ENCODE results near the gene ADI1. TPM values are rescaled to one million over a fixed set of nuclear protein-coding genes. Genes with fewer than 3 reads are reported as not detected.
"Not testable (repeated sequence)": the region's sequence is repeated elsewhere in the genome, so short reads cannot be mapped to it uniquely, and the experiment has no call there.

ADI1 gene
- total and polyA plus RNA-seq, 4 donors, result 56.2 to 660 (median 158) TPM

DNA sequence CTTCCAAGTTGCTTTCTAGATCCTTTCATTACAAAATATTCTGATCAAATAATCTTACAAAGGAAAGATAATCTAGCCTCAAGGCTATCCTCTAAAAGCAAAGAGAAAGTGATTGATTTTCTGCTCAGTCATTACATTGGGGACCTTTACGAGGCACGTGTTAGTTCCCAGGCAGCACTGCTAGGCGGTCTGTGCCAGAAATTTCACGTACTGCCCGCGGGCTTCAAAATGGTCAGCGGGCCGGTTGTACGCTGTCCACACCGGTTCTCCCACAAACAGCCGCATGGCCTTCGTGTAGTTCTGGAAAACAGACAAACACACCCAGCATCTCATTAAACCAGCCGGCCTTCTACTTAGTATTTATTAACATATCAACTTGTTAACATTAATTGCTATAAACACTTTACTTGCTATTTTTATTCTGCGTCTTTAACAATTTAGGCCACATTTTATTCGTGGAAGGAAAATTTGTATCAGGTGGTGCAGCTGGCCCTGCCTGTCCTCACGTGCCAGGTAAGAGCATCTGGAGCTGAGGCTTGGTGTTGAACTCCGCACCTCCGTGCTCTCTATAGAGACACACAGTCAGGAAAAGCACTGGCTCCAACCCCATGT, 20.4 kb downstream of the ADI1 start (continued):
- TF ChIP-seq FOXA1 (IDR thresholded peaks at IDR 0.05) (no peak), RXRA (IDR thresholded peaks at IDR 0.05) (no peak), HNF4A (conservative IDR thresholded peaks at IDR 0.05) (no peak), JUND (IDR thresholded peaks at IDR 0.05) (no peak)

DNA sequence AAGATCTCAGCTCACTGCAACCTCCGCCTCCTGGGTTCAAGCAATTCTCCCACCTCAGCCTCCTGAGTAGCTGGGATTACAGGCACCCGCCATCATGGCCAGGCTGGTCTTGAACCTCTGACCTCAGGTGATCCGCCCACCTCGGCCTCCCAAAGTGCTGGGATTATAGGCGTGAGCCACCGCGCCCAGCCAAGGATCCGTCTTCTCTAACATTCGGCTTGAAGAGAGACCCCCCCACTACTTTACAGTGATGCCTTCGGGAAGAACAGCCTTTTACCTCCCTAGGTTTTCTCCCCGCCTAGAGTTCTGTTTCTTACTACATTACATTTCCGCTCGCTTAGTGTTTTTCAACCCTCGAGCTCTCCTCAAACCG, 22.6 kb downstream of the ADI1 start:
- not testable (repeated sequence) for DNase-seq (ENCODE audit: low spot score); H3K9ac ChIP-seq (ENCODE audit: low read depth in 1 of 2, low read length in 2 of 2); H3K4me3 ChIP-seq (ENCODE audit: low read depth in 1 of 3, low read length in 3 of 3); H3K4me1 ChIP-seq (ENCODE audit: control insufficient read depth in 4 of 4, insufficient read depth in 4 of 4, low read length in 3 of 4); H3K27ac ChIP-seq (ENCODE audit: low read depth in 1 of 2, low read length in 2 of 2); H3K27me3 ChIP-seq (ENCODE audit: control insufficient read depth in 4 of 4, insufficient read depth in 4 of 4, low read length in 3 of 4); H3K9me3 ChIP-seq (ENCODE audit: control insufficient read depth in 4 of 4, low read length in 3 of 4)
- WGBS, result 97% methylated on average over 15 of the region's 15 CpGs
- H3K36me3 ChIP-seq (ENCODE audit: control insufficient read depth in 4 of 4, insufficient read depth in 3 of 4, low read depth in 1 of 4, low read length in 3 of 4), result peaks cover 15 to 59% (median 54%) of the 10 kb centered on the region in 4 donors

DNA sequence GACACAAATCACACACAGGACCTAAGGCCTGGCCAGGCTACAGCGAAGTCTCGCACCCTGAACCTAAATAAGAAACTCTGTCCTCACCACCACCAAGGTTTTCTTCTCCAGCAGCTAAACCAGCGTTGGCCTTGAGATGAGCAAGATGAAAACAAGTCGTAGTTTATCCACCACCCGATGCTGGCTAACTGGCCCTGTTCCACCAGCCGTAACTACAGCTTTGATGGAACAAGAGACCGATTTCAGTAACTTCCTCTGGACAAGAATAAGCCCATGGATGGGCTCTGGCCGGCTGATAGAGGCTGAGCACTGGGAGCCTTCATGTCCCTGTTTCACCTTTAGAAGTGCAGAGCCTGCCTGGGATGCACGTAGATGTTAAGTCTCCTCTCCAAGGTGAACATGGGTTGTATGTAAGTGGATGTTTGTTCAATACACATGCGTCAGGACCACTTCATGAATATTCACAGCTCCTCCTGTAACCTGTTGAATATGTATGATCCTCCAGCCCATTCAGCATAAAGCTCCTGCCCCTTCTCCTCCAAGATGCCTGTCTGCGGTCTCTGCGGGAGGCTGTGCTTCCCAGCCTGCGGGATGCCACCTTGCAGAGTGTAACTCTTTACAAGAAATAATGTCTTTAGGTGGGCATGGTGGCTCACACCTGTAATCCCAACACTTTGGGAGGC, 24.2 kb downstream of the ADI1 start:
- DNase-seq (ENCODE audit: low spot score), result peak; percentile 23
- TF ChIP-seq GABPA (IDR thresholded peaks at IDR 0.05 in 1 of 2, conservative IDR thresholded peaks at IDR 0.05 in 1 of 2), result no peak
- no peak for TF ChIP-seq EGR1 (IDR thresholded peaks at IDR 0.05; ENCODE audit: low read depth in 2 of 2)
- TF ChIP-seq NR2F2 (IDR thresholded peaks at IDR 0.05), result no peak
- no peak for TF ChIP-seq HNF4G (IDR thresholded peaks at IDR 0.05)
- TF ChIP-seq HNF4A (conservative IDR thresholded peaks at IDR 0.05), result no peak
- no peak for TF ChIP-seq FOXA1 (IDR thresholded peaks at IDR 0.05)
- TF ChIP-seq, protein P1, sequence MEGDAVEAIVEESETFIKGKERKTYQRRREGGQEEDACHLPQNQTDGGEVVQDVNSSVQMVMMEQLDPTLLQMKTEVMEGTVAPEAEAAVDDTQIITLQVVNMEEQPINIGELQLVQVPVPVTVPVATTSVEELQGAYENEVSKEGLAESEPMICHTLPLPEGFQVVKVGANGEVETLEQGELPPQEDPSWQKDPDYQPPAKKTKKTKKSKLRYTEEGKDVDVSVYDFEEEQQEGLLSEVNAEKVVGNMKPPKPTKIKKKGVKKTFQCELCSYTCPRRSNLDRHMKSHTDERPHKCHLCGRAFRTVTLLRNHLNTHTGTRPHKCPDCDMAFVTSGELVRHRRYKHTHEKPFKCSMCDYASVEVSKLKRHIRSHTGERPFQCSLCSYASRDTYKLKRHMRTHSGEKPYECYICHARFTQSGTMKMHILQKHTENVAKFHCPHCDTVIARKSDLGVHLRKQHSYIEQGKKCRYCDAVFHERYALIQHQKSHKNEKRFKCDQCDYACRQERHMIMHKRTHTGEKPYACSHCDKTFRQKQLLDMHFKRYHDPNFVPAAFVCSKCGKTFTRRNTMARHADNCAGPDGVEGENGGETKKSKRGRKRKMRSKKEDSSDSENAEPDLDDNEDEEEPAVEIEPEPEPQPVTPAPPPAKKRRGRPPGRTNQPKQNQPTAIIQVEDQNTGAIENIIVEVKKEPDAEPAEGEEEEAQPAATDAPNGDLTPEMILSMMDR (IDR thresholded peaks at IDR 0.05; ENCODE audit: low read depth, low read length, missing input control), result no peak
- TF ChIP-seq, protein P2, sequence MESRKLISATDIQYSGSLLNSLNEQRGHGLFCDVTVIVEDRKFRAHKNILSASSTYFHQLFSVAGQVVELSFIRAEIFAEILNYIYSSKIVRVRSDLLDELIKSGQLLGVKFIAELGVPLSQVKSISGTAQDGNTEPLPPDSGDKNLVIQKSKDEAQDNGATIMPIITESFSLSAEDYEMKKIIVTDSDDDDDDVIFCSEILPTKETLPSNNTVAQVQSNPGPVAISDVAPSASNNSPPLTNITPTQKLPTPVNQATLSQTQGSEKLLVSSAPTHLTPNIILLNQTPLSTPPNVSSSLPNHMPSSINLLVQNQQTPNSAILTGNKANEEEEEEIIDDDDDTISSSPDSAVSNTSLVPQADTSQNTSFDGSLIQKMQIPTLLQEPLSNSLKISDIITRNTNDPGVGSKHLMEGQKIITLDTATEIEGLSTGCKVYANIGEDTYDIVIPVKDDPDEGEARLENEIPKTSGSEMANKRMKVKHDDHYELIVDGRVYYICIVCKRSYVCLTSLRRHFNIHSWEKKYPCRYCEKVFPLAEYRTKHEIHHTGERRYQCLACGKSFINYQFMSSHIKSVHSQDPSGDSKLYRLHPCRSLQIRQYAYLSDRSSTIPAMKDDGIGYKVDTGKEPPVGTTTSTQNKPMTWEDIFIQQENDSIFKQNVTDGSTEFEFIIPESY (IDR thresholded peaks at IDR 0.05), result no peak
- TF ChIP-seq, protein P3, sequence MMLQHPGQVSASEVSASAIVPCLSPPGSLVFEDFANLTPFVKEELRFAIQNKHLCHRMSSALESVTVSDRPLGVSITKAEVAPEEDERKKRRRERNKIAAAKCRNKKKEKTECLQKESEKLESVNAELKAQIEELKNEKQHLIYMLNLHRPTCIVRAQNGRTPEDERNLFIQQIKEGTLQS (IDR thresholded peaks at IDR 0.05), result no peak
- TF ChIP-seq, protein P4, sequence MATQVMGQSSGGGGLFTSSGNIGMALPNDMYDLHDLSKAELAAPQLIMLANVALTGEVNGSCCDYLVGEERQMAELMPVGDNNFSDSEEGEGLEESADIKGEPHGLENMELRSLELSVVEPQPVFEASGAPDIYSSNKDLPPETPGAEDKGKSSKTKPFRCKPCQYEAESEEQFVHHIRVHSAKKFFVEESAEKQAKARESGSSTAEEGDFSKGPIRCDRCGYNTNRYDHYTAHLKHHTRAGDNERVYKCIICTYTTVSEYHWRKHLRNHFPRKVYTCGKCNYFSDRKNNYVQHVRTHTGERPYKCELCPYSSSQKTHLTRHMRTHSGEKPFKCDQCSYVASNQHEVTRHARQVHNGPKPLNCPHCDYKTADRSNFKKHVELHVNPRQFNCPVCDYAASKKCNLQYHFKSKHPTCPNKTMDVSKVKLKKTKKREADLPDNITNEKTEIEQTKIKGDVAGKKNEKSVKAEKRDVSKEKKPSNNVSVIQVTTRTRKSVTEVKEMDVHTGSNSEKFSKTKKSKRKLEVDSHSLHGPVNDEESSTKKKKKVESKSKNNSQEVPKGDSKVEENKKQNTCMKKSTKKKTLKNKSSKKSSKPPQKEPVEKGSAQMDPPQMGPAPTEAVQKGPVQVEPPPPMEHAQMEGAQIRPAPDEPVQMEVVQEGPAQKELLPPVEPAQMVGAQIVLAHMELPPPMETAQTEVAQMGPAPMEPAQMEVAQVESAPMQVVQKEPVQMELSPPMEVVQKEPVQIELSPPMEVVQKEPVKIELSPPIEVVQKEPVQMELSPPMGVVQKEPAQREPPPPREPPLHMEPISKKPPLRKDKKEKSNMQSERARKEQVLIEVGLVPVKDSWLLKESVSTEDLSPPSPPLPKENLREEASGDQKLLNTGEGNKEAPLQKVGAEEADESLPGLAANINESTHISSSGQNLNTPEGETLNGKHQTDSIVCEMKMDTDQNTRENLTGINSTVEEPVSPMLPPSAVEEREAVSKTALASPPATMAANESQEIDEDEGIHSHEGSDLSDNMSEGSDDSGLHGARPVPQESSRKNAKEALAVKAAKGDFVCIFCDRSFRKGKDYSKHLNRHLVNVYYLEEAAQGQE (IDR thresholded peaks at IDR 0.05), result no peak
- TF ChIP-seq RAD21 (IDR thresholded peaks at IDR 0.05), result no peak
- TF ChIP-seq YY1 (IDR thresholded peaks at IDR 0.05), result no peak
- no peaks in the 10 kb centered on the region for H3K27me3 ChIP-seq (ENCODE audit: control insufficient read depth in 4 of 4, insufficient read depth in 4 of 4, low read length in 3 of 4)
- no peaks in the 10 kb centered on the region for H3K4me1 ChIP-seq (ENCODE audit: control insufficient read depth in 4 of 4, insufficient read depth in 4 of 4, low read length in 3 of 4)
- H3K27ac ChIP-seq (ENCODE audit: low read depth in 1 of 2, low read length in 2 of 2), result no peak overlapping the region
- H3K4me3 ChIP-seq (ENCODE audit: low read depth in 1 of 3, low read length in 3 of 3), result no peak overlapping the region
- no peak overlapping the region for H3K9ac ChIP-seq (ENCODE audit: low read depth in 1 of 2, low read length in 2 of 2)
- H3K9me3 ChIP-seq (ENCODE audit: control insufficient read depth in 4 of 4, low read length in 3 of 4), result no peaks in the 10 kb centered on the region
- peaks cover 11 to 50% (median 44%) of the 10 kb centered on the region in 4 donors for H3K36me3 ChIP-seq (ENCODE audit: control insufficient read depth in 4 of 4, insufficient read depth in 3 of 4, low read depth in 1 of 4, low read length in 3 of 4)
- WGBS, result 95% methylated on average over 13 of the region's 13 CpGs
